HL-60/S4 treated with retinoic acid at 250 ng/mL for 4 days and 3 days (cell line): ENCODE results near the gene CCNY.

Source experiments
- in situ Hi-C: fragments of 300-500 bp; cut with MboI; formaldehyde crosslinking; loops from 2 replicates; pipeline ENCODE4 v1.7.0; 2022; ENCODE audit warnings: low sequenced_read_pairs

The CCNY gene

GRCh38 chr10:35574924-35575352 is 238.6 kb downstream of the CCNY start:
- in situ Hi-C loops: no loop called here

DNA sequence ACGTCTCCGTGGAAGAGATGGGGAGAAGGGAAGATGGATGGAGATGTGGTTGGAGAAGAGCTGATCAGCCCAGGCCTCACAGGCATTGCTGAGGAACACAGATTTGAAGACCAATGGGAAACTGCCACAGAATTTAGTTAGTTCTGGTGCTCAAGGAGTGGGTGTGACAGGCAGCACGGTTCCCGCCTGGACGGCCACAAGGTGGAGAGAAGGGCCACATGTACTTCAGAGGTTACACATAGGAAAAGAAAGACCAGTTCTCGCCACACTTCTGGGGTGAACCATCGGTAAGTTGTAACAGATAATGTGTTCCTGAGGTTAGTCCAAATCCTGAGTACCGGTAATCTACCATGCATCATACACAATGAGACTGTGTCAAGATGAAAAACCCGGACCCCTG is 239.3 kb downstream of the CCNY start:
- in situ Hi-C loops: no loop called here

GRCh38 chr10:35576730-35577129 is 240.4 kb downstream of the CCNY start:
- in situ Hi-C loops: no loop called here

GRCh38 chr10:35577926-35578617 is 241.8 kb downstream of the CCNY start:
- in situ Hi-C loops: no loop called here

DNA sequence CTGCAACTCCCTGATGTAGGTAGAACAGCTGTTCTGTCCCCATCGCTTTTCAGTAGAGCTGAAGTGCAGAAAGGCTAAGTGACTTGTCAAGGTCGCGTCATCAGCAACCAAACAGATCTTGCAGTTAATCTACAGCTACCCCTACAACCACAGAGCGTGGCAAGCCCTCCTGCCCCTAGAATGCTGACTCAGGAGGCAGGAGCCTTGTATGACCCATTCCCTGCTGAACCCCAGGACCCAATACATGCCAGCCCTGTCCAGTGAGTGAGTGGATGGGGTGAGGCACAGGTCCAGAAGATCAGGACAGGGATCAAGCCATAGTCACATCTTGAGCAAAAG is 242.3 kb downstream of the CCNY start:
- in situ Hi-C loops: no loop called here

- in situ Hi-C loops: no loop called here
Observed at GRCh38 chr10:35579116-35579515, 242.8 kb downstream of the CCNY start.

GRCh38 chr10:35579726-35580422 is 243.6 kb downstream of the CCNY start:
- in situ Hi-C loops: no loop called here

DNA sequence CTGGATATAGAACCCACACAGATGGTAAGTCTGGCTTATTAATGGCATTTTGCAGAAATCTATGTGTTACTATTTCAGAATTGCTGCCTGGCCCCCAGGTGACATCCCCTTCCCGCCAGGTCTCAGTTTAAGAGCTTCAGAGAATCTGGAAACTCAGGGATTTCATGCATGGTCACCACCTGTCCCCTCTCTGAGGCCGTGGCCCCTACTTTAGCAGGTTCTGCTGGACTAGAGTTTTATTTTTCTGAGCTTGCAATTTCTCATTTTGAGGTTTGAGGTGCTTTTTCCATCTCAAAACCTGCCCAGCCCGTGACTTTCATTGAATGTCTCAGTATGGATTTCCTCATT is 244.1 kb downstream of the CCNY start:
- in situ Hi-C loops: no loop called here

- in situ Hi-C loops: no loop called here
Observed at GRCh38 chr10:35581655-35582054, 245.3 kb downstream of the CCNY start.

GRCh38 chr10:35584946-35585345 is 248.6 kb downstream of the CCNY start:
- in situ Hi-C loops: no loop called here

- in situ Hi-C loops: no loop called here
Observed at GRCh38 chr10:35585356-35585755, 249.0 kb downstream of the CCNY start.

- in situ Hi-C loops: no loop called here
Observed at GRCh38 chr10:35585903-35586535, 249.7 kb downstream of the CCNY start.

GRCh38 chr10:35588836-35589235 is 252.5 kb downstream of the CCNY start:
- in situ Hi-C loops: no loop called here

DNA sequence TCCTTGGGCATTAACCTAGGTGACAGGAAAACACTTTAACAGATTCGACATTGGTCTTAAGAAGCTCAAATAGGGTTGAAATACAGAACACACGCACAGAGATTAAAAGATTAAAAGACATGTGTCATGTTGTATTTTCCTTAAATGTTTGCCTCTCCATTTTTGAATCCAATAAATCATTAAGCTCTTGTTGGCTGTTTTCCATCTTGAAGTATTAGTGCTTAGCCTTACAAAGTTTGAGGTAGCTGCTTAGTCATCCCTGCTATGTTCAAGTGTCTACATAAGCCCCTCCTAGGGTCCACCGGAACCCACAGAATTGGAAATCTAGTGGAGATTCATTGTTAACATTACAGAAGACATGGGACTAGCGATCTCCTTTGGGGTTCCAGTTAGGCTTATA is 256.1 kb downstream of the CCNY start:
- in situ Hi-C loops: no loop called here

DNA sequence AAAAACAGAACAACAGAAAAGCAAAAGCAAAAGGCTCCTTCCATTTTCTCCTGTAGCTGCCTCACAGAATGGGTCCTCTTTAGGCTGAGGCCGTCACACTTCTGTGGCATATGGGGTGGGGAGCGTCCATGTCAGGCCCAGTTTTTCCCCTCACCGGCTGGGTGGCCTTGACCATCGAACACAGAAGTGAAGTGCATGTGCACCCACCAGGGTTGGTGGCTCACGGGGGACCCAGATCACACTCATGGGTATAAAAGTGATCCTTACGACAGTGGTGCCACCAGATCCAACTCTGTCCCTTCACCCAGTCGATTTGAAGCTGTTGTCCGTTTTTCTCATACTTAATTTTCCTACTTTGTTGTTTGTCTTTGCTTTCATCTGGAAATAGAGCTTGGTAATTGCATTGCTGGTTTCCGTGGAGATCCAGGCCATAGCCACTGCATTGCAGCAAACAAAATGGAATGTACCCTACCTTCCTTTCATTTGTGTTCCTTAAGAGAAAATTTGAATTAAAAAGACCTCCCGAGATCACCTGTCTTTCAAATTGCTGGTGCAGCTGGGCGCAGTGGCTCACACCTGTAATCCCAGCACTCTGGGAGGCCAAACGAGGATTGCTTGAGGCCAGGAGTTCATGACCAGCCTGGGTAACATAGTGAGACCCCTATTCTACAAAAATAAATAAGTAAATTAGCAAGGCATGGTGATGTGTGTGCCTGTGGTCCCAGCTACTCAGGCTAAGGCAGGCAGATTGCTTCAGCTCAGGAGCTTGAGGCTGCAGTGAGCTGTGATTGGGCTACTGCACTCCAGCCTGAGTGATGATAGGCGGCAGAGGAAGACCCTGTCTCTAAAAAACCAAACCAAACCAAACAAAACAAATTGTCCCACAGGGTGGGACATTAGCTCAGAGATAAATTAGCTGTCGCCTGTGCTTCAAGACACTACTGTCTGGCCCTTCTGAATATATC is 258.1 kb downstream of the CCNY start:
- in situ Hi-C loops: no loop called here

- in situ Hi-C loops: no loop called here
Observed at GRCh38 chr10:35595106-35595505, 258.8 kb downstream of the CCNY start.

GRCh38 chr10:35598379-35598778 is 262.1 kb downstream of the CCNY start:
- in situ Hi-C loops: no loop called here

DNA sequence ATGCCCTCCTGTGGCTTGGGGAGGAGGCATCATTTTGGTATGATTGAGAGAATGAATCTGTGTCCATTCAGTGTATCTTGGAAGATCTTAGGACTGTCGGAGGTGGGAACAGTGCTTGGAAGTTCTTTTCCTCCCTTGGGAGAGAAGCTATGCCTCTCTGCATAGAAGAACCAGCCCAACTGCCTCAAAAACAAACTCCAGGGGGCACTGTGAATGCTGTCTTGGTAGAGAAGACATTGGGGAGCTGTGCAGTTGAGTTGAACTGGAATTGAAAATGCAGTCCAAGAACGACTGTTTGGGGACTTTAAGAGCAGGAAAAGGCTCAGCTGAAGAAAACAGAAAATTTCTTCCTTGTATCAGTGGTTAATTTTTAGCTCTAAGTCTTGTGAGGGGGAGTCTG is 263.9 kb downstream of the CCNY start:
- in situ Hi-C loops: no loop called here

DNA sequence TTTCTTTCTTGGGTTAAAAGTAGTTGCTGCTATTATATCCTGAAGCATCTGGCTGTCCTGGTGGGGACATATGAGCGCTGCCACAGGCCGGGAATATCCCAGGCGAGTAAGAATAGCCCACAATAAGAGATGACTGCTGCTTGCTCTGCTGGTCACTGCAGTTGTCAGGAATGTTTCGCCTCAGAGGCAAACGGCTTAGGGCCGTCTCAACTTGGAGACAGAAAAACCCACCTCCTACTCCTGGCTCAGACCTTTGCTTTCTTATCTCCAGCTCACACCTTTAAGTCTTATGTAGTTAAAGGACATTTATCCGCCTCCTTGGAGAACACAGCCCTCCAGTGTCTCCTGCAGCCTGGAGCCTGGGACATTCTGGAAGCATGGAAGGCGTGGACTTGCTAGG is 268.9 kb downstream of the CCNY start, which contains the start of gene GJD4:
Gene GJD4, plus strand, starts transcription at position 151 of the 400 bp plus-strand sequence. Its CDS starts 227 bp downstream, at position 378.
- in situ Hi-C loops: no loop called here

GRCh38 chr10:35606430-35606829 is 270.1 kb downstream of the CCNY start:
- in situ Hi-C loops: no loop called here
